ENCODE measurements around the gene CCL26.
"Not testable (repeated sequence)": the region's sequence is repeated elsewhere in the genome, so short reads cannot be mapped to it uniquely, and the experiment has no call there.

Gene CCL26

DNA sequence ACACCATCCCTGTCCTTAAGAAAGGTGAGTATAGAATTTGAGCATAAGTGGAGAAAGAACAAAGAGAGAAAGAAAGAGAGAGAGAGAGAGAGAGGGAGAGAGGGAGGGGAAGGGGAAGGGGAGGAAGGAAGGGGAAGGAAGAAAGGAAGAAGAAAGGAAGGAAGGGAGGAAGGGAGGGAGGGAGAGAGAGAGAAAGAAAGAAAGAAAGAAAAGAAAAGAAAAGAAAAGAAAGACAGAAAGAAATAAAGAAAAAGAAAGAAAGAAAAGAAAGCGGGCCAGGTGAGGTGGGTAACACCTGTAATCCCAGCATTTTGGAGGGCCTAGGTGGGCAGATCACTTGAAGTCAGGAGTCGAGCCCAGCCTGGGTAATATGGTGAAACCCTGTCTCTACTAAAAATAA is 21.7 kb upstream of the CCL26 start:
- in situ Hi-C loops (cut with MboI; ENCODE audit: low sequenced_read_pairs): no loop called here

DNA sequence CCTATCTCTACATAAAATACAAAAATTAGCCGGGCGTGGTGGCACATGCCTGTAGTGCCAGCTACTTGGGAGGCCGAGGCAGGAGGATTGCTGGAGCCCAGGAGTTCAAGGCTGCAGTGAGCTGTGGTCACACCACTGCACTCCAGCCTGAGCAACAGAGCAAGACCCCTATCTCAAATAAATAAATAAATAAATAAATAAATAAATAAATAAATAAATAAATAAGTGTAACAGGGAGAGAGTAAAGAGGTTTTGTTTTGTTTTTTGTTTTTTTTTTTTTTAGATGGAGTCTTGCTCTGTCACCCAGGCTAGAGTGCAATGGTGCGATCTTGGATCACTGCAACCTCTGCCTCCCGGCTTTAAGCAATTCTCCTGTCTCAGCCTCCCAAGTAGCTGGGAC is 20.6 kb upstream of the CCL26 start:
- in situ Hi-C loops (cut with MboI; ENCODE audit: low sequenced_read_pairs): not testable (repeated sequence)

DNA sequence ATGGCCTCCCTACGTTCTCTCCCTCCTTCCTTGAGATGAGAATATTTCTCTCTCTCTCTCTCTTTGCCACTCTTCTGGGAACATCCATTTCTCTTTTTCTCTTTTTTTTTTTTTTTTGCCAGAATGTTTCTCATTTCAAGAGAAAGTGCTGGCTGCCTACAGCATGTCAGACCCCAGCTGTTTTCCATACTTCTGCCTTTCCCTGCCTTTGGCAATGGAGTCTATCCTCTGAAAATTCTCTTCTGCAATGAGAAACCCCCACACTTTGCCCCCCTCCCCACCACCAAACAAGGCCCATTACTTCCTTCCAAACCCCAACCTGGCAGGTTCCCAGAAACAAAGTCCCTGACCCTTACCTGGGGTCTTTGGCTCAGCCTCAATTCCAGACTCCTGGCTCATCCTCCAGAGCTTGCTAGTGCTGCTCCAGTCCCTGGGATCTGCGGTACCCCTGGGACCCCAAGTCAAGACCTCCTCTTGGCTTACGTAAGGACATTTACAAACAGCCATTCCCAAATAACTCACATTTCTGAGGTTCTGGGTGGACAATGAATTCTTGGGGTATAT is 17.4 kb upstream of the CCL26 start:
- in situ Hi-C loops (cut with MboI; ENCODE audit: low sequenced_read_pairs): no loop called here

DNA sequence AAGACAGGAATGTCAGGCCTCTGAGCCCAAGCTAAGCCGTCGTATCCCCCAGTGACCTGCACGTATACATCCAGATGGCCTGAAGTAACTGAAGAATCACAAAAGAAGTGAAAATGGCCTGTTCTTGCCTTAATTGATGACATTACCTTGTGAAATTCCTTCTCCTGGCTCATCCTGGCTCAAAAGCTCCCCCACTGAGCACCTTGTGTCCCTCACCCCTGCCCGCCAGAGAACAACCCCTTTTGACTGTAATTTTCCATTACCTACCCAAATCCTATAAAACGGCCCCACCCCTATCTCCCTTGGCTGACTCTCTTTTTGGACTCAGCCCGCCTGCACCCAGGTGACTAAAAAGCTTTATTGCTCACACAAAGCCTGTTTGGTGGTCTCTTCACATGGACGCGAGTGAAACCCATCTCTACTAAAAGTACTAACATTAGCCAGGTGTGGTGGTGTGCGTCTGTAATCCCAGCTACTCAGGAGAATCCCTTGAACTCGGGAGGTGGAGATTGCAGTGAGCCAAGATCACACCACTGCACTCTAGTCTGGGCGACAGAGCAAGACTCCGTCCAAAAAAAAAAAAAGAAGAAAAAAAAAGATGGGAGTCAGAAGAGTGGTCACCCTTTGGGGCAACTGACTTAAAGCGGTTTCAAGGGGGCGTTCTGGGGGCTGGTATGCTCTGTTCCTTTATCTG is 16.3 kb upstream of the CCL26 start:
- in situ Hi-C loops (cut with MboI; ENCODE audit: low sequenced_read_pairs): not testable (repeated sequence)

DNA sequence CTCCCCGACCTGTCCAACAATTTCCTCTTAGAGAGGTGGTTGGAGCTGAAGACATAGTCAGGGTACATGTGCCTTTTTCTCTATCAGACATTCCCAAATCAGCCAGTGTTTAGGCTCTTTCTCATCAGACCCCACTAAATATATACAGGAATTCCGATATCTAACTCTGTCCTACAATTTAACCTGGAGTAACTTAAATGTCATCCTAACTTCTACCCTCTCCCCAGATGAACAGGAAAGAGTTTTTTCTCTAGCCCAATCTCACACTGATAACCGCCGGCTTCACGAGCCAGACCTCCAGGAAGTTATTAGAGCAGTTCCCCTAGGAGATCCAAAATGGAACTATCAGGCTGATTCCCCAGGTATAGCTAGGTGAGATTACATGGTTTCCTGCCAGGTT is 11.0 kb upstream of the CCL26 start:
- in situ Hi-C loops (cut with MboI; ENCODE audit: low sequenced_read_pairs): not testable (repeated sequence)

DNA sequence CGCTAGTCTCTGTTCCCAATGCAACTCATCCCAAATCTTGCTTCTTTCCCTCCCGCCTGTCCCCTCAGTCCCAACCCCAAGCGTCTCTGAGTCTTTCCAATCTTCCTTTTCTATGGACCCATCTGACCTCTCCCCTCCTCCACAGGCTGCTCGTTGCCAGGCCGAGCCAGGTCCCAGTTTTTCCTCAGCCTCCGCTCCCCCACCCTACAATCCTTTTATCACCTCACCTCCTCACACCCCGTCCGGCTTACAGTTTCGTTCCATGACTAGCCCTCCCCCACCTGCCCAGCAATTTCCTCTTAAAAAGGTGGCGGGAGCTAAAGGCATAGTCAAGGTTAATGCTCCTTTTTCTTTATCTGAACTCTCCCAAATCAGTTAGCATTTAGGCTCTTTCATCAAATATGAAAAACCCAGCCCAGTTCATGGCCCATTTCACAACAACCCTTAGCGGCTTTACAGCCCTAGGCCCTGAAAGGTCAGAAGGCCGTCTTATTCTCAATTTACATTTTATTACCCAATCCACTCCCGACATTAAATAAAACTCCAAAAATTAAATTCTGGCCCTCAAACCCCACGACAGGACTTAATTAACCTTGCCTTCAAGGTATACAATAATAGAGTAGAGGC is 8.7 kb upstream of the CCL26 start:
- in situ Hi-C loops (cut with MboI; ENCODE audit: low sequenced_read_pairs): not testable (repeated sequence)

DNA sequence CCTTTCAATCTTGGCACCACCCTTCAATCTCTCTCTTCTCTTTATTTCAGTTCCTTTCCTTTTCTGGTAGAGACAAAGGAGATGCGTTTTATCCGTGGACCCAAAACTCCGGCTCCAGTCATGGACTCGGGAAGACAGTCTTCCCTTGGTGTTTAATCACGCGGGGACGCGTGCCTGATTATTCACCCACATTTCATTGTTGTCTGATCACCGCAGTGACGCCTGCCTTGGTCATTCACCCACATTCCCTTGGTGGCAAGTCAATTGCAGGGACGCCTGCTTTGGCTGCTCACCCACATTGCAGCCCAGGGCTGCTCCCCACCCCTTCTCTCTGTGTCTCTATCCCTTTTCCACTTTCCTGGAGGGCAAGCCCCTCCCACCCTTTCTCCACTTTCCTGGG is 7.5 kb upstream of the CCL26 start:
- in situ Hi-C loops (cut with MboI; ENCODE audit: low sequenced_read_pairs): not testable (repeated sequence)

DNA sequence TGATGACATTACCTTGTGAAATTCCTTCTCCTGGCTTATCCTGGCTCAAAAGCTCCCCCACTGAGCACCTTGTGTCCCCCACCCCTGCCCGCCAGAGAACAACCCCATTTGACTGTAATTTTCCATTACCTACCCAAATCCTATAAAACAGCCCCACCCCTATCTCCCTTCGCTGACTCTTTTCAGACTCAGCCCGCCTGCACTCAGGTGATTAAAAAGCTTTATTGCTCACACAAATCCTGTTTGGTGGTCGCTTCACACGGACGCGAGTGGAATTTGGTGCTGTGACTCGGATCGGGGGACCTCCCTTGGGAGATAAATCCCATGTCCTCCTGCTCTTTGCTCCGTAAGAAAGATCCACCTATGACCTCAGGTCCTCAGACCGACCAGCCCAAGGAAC is 7.0 kb upstream of the CCL26 start:
- in situ Hi-C loops (cut with MboI; ENCODE audit: low sequenced_read_pairs): not testable (repeated sequence)

DNA sequence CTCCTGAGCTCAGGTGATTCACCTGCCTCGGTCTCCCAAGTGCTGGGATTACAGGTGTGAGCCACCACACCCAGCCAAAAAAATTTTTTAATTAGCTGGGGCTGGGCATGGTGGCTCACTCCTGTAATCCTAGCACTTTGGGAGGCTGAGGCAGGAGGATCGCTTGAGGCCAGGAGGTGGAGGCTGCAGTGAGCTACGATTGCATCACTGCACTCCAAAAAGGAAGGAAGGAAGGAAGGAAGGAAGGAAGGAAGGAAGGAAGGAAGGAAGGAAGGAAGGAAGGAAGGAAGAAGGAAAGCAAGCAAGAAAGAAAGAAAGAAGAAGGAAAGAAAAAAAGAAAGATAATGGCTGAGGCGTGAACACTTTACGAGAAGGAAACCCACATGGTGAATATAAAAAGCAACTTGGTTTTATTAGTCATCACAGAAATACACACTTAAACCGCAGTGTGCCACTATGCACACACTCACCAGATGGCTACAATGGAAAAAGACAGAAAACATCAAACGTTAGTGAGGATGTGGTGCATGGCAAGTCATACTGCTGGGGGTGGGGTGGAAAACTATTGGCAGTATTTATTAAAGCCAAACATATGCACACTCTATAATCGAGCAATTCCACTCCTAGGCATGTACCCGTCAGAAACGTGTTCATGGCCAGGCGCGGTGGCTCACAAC is 4.4 kb upstream of the CCL26 start:
- in situ Hi-C loops (cut with MboI; ENCODE audit: low sequenced_read_pairs): no loop called here

DNA sequence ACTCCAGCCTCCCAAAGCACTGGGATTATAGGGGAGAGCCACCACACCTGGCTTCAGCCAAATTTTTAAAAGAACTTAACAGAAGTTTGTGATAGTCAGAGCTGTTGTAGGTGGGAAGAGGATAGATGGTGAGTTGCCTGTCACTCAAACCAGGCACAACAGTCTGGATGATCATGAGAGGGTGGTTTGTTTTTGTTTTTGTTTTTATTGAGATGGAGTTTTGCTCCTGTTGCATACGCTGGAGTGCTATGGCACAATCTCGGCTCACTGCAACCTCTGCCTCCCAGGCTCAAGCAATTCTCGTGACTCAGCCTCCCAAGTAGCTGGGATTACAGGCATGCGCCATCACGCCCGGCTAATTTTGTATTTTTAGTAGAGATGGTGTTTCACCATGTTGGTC is 1.9 kb upstream of the CCL26 start:
- in situ Hi-C loops (cut with MboI; ENCODE audit: low sequenced_read_pairs): not testable (repeated sequence)

DNA sequence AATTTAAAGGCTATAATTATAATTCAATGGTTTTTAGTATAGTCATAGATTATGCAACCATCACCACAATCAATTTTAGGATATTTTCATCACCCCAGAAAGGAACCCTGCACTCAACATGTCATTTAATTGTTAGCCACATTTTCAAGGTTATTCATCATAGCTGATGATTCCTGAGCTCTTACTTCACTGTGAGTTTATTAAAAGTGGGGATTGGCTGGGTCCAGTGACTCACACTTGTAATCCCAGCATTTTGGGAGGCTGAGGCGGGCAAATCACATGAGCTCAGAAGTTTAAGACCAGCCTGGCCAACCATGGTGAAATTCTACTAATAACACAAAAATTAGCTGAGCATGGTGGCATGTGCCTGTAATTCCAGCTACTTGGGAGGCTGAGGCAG is 787 bp downstream of the CCL26 start:
- in situ Hi-C loops (cut with MboI; ENCODE audit: low sequenced_read_pairs): no loop called here

DNA sequence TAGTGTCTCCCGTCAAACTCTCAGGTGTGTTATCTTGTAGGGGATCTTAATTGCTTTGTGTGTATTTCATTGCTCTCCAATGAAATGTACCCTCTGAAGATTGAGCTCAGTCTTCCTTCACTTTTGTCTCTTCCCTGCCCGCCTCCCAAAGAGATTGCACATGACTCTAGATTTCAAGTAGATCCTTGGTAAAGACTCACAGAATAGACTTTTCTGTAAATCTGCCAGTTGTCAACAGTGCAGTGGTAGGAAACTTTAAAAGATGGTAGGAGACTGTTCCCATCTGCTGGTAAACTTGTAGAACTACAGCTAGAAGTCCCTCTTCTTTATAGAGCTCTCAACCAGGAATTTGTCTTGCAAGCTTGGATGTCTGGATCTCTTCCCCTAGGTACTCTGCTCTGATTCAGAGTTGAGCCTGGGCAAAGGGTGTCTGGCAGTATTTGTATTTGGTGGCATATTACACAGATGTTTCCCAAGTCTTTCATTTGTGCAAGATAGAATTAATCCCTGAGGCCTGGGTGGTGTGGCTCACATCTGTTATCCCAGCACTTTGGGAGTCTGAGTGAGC is 9.6 kb downstream of the CCL26 start:
- in situ Hi-C loops (cut with MboI; ENCODE audit: low sequenced_read_pairs): no loop called here

DNA sequence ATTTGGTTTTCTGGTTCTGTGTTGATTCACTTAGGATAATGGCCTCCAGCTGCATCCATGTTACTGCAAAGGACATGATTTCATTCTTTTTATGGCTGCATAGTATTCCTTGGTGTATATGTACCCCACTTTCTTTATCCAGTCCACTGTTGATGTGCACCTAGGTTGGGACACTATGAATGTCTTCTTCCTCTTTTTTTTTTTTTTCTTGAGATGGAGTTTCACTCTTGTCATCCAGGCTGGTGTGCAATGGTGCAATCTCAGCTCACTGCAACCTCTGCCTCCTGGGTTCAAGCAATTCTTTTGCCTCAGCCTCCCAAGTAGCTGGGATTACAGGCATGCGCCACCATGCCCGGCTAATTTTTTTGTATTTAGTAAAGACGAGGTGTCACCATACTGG is 10.2 kb downstream of the CCL26 start:
- in situ Hi-C loops (cut with MboI; ENCODE audit: low sequenced_read_pairs): not testable (repeated sequence)

DNA sequence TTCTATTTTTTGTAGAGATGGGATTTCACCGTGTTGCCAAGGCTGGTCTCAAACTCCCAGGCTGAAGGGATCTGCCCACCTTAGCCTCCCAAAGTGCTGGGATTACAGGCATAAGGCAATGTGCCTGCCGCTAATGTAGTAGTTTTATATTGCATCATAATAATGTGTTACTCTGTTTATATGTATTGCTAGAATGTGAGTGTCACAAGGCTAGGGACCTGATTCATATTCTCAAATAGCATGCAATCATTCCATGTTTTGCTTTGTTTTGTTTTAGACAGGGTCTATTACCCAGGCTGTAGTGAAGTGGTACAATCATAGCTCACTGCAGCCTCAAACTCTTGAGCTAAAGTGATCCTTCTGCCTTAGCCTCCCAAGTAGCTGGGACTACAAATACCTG is 13.5 kb downstream of the CCL26 start:
- in situ Hi-C loops (cut with MboI; ENCODE audit: low sequenced_read_pairs): no loop called here

DNA sequence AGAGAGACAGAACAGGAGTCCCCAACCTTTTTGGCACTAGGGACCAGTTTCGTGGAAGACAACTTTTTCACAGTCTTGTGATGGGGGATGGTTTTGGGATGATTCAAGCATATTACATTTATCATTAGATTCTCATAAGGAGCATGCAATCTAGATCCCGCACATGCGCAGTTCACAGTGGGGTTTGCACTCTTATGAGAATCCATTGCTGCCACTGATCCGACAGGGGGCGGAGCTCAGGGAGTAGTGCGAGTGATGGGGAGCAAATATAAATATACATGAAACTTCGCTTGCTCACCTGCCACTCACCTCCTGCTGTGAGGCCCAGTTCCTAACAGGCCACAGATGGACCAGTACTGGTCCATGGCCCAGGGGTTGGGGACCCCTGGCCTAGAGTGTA is 14.2 kb downstream of the CCL26 start:
- in situ Hi-C loops (cut with MboI; ENCODE audit: low sequenced_read_pairs): no loop called here

DNA sequence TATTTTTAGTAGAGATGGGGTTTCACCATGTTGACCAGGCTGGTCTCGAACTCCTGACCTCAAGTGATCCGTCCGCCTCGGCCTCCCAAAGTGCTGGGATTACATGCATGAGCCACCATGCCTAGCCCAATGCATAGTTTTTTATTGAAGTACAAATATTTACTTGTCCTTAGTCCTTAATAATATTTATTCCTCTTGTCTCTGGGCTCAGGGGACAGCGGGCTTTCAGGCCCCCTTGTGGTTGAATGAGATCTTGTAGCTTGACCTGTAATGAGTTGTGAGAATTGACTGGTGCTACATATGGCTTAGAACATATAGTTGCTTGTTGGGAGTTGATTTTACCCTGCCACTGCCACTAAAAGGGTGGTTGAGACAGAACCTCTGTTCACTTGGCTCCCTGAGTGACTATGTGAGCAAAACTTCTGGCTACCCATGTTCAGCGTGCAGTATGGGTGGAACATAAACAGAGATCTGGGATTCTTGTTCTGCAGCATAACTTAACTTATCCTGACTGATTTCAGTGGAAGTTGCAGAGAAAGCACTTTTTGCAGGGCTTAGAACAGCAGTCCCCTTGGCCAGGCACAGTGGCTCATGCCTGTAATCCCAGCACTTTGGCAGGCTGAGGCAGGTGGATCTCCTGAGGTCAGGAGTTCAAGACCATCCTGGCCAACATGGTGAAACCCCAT is 14.9 kb downstream of the CCL26 start:
- in situ Hi-C loops (cut with MboI; ENCODE audit: low sequenced_read_pairs): no loop called here

DNA sequence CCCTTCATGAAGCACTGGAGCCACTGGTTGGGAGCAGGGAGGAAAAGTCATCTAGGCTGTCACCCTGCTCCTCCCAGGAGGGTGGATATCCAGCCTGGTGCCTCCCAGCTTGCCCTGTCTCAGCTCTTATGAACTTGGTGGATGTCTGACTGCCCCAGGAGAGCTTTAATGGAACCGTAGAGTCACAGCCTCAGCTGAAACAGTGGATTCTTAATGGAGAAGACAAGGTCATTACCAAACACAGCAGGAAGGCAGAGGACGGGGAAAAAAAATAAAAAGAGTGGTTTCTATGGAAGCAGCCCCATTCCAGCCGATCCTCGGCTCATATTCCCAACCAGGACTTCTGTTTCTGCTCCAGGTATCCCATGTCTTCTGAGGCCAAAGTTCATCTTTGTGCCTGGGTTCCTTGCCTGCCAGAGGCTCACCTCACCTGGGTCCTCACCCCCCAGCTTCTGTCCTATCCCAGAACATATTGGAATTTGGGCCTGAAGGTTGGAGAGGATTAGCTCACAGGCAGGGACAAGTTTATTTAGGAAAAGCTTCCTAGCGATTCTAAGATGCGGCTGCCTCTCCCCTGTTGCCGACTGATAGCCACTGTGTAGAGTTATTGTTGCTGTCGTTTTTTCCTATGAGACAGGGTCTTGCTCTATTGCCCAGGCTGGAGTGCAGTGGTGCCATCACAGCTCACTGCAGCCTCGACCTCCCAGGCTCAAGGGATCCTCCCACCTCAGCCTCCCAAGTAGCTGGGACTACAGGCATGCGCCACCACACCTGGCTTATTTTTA is 15.6 kb downstream of the CCL26 start:
- in situ Hi-C loops (cut with MboI; ENCODE audit: low sequenced_read_pairs): no loop called here

DNA sequence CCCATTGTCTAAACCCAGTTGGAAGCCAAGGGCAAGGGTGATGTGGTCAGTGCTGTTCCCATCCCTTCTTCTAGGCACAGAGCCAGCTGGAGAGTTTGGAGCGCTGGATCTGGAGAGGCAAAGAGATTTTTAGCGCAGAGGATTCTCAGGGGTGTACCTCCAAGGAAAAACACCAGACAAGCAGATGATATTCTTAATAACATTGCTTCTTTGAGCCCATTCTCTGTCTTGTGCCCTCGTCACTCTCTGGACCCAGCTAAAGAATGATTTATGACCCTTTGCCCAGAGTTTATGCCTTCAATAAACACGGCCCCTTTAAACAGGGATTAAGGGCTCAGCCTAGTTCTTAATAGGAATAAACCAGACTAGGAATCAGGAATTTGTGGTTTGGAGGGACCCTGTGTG is 28.6 kb downstream of the CCL26 start:
- in situ Hi-C loops (cut with MboI; ENCODE audit: low sequenced_read_pairs): no loop called here

DNA sequence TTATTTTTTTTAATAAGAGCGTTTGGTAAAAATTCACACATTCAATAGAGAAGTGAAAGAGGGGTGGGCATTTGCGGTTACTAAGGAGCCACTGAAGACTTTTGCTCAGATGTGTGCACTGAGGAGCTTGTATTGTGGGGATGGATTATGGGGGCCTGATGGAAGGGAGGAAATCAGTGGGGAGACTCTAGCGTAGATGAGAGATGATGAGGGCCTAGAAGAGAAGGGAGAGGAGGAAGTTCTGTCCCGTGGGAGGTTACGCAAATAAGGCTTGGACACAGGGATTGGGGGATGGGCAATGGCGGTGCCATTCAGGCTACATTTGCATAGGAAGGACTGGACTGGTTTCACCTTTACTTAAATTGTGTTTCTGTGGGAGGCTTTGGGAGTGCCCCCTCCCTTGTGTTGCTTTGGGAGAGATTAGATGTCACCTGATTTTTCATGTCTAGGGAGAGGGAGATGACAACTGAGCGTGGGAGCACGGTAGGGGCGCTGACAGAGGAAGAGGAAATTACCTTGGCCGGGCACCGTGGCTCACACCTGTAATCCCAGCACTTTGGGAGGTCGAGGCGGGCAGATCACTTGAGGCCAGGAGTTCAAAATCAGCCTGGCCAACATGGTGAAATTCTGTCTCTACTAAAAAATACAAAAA is 31.0 kb downstream of the CCL26 start:
- in situ Hi-C loops (cut with MboI; ENCODE audit: low sequenced_read_pairs): no loop called here
